ENCODE results near the gene SPTBN1.
"Not testable (repeated sequence)": the region's sequence is repeated elsewhere in the genome, so short reads cannot be mapped to it uniquely, and the experiment has no call there.

SPTBN1 gene

DNA sequence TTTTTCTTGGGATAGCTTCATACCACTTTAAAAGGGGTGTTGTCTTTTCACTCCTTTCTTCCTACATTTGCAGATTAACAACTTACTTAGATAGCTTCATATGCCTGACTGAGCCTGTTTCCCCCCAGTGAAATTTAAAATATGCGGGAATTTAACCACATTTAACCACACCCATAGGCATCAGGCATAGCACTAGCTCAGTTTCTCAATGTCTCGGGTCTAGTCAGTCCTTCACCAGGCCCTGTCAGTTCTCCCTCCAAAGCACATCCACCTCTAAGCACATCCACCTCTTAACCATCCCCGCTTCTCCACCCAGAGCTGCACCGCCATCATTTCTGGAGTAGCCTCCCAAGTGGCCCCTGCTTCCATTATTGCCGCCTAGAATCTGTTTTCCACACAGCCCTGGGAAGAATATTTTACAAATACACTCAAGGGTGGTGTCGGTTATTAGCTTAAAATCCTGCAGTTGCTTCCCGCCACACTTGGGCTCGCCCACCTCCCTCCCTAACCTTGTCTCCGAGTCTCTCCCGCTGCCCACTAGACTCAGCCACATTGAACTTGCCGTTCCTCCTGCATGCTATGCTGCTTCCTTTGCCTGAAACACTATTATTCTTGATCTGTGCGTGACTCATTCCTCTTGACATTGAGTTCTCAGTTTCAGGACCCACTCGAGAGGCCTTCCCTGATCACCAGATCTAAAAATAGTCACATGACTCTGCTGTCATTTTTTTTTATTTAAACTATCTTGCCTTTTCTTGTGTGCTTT is 68.3 kb downstream of the SPTBN1 start:
- Histone ChIP-seq H3K4me3 (ENCODE audit: low read depth, low read length) (peak overlapping the region; percentile 12), H3K27me3 (replicated peaks) (no peaks in the 10 kb centered on the region), H3K27ac (peak overlapping the region; percentile 84), H3K36me3 (replicated peaks) (peaks cover 20% of the 10 kb centered on the region)
- TF ChIP-seq, protein P1, sequence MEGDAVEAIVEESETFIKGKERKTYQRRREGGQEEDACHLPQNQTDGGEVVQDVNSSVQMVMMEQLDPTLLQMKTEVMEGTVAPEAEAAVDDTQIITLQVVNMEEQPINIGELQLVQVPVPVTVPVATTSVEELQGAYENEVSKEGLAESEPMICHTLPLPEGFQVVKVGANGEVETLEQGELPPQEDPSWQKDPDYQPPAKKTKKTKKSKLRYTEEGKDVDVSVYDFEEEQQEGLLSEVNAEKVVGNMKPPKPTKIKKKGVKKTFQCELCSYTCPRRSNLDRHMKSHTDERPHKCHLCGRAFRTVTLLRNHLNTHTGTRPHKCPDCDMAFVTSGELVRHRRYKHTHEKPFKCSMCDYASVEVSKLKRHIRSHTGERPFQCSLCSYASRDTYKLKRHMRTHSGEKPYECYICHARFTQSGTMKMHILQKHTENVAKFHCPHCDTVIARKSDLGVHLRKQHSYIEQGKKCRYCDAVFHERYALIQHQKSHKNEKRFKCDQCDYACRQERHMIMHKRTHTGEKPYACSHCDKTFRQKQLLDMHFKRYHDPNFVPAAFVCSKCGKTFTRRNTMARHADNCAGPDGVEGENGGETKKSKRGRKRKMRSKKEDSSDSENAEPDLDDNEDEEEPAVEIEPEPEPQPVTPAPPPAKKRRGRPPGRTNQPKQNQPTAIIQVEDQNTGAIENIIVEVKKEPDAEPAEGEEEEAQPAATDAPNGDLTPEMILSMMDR (IDR thresholded peaks at IDR 0.05; ENCODE audit: low read depth, low read length, missing control alignments) = no peak
- peak; percentile 86 for DNase-seq
- in situ Hi-C loops (cut with HindIII; ENCODE audit: low pct_ligation_motif_present, low sequenced_read_pairs) = no loop called here

DNA sequence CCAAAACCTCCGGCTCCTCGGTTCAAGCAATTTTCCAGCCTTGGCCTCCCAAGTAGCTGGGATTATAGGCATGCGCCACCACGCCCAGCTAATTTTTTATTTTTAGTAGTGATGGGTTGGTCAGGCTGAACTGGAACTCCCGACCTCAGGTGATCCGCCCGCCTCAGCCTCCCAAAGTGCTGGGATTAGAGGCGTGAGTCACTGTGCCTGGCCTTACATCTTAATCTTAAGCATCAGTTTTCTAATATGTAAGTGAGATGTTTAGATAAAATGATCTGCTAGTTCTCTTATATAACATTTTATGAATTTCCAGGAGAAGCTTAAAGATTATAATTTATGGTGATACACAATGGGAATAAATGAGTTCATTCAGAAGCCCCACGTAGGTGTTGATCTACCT is 69.2 kb downstream of the SPTBN1 start:
- no peak for DNase-seq
- peak overlapping the region; percentile 84 for H3K27ac ChIP-seq
- H3K4me3 ChIP-seq (ENCODE audit: low read depth, low read length) = no peak overlapping the region
- TF ChIP-seq, protein P1 (IDR thresholded peaks at IDR 0.05; ENCODE audit: low read depth, low read length, missing control alignments) = no peak
- H3K36me3 ChIP-seq (replicated peaks) = peaks cover 20% of the 10 kb centered on the region
- H3K27me3 ChIP-seq (replicated peaks) = no peaks in the 10 kb centered on the region
- in situ Hi-C loops (cut with HindIII; ENCODE audit: low pct_ligation_motif_present, low sequenced_read_pairs) = no loop called here

DNA sequence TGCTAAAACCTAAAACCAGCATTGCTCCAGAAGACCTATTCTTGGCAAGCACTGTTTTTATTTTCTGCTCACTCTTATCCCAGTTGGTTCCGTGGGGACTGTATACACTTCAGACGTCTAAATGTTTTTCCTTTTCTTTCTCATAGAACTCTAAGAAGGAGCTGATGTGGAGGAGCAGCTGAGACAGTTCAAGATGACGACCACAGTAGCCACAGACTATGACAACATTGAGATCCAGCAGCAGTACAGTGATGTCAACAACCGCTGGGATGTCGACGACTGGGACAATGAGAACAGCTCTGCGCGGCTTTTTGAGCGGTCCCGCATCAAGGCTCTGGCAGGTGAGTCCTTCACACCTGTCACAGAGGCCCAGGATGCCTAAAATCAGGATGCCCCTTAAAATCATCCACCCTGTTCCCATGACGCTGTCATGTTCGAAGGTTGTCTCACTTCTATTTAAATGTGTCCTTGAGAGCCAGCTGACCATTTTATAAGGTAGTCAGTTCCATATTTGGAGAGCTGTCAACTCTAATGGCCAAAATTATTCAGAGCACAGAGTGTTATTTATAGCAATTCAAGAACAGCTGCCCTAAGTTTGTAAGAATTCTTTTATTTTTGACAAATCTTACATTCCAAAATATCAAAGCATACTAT is 70.2 kb downstream of the SPTBN1 start:
- in situ Hi-C loops (cut with HindIII; ENCODE audit: low pct_ligation_motif_present, low sequenced_read_pairs) = no loop called here
- Histone ChIP-seq H3K4me3 (ENCODE audit: low read depth, low read length) (no peak overlapping the region), H3K27ac (no peak overlapping the region), H3K36me3 (replicated peaks) (peaks cover 20% of the 10 kb centered on the region), H3K27me3 (replicated peaks) (no peaks in the 10 kb centered on the region)
- TF ChIP-seq, protein P1 (IDR thresholded peaks at IDR 0.05; ENCODE audit: low read depth, low read length, missing control alignments) = no peak
- no peak for DNase-seq

DNA sequence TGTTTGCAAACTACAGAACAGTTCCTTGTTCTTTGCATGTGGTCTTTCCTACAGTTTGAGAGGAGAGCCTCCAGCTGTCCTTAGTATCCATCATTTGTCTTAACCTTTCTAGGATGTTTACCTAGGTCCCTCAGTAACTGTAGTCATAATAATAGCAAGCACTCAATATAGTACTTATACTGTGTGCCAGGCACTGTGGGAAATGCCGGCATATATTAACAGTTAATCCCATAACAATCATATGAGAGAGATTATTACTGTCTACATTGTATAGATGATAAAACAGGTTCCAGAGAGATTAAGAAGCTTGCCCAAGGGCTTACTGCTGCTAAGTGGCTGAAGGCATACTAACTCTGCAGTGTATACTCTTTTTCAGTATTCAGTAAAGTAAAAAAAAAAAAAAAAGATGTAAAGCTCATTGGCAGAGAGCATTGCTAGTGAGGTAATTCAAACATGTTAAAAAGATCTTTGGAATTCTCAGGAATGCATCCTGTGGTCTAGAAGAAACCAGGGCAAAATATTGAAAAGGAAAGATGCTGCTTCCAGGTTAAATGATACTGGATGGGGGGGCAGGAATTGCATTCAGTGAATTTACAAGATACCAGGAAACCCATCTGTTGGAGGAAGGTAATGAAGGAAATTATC is 72.3 kb downstream of the SPTBN1 start:
- H3K27me3 ChIP-seq (replicated peaks) = no peaks in the 10 kb centered on the region
- DNase-seq = no peak
- H3K27ac ChIP-seq = no peak overlapping the region
- TF ChIP-seq, protein P1 (IDR thresholded peaks at IDR 0.05; ENCODE audit: low read depth, low read length, missing control alignments) = no peak
- H3K4me3 ChIP-seq (ENCODE audit: low read depth, low read length) = no peak overlapping the region
- H3K36me3 ChIP-seq (replicated peaks) = peaks cover 20% of the 10 kb centered on the region
- in situ Hi-C loops (cut with HindIII; ENCODE audit: low pct_ligation_motif_present, low sequenced_read_pairs) = no loop called here

DNA sequence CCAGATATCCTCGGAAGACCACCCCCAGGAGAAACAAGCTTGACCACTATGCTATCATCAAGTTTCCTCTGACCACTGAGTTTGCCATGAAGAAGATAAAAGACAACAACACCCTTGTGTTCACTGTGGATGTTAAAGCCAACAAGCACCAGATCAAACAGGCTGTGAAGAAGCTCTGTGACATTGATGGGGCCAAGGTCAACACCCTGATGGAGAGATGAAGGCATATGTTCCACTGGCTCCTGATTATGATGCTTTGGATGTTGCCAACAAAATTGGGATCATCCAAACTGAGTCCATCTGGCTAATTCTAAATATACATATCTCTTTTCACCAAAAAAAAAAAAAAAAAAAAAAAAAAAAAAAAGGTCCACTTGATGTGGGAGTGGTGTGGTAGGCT is 73.4 kb downstream of the SPTBN1 start:
- H3K27me3 ChIP-seq (replicated peaks); in situ Hi-C loops (cut with HindIII; ENCODE audit: low pct_ligation_motif_present, low sequenced_read_pairs); H3K4me3 ChIP-seq (ENCODE audit: low read depth, low read length); DNase-seq; H3K27ac ChIP-seq: not testable (repeated sequence)
- peaks cover 20% of the 10 kb centered on the region for H3K36me3 ChIP-seq (replicated peaks)

DNA sequence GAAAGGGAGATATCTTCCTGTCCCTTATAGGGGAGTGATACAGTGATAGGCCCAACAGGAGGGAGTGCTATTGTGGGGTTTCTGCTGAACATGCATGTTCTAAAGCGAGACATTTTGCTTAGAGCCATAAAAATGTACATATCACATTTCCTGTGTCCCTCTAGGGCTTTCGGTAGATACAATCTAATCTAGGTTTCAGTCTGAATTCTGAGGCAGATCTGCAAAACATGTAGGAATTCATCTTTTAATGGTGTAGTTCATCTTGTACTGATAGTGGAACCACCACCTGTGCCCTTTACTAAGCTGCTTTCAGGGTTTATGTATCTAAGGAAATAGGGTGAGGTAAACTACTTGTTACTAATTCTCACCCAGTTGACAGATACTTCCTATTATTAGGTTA is 73.8 kb downstream of the SPTBN1 start:
- Histone ChIP-seq H3K27me3 (replicated peaks) (no peaks in the 10 kb centered on the region), H3K27ac (no peak overlapping the region), H3K36me3 (replicated peaks) (peaks cover 20% of the 10 kb centered on the region), H3K4me3 (ENCODE audit: low read depth, low read length) (no peak overlapping the region)
- no peak for DNase-seq
- TF ChIP-seq, protein P1 (IDR thresholded peaks at IDR 0.05; ENCODE audit: low read depth, low read length, missing control alignments) = no peak
- in situ Hi-C loops (cut with HindIII; ENCODE audit: low pct_ligation_motif_present, low sequenced_read_pairs) = no loop called here
